GM10266 (cell line): ENCODE data around the gene LARGE1.

ENCODE experiments used
- DNase-seq: peaks from one replicate; pipeline ENCODE4 v3.0.0; 2012; ENCODE audit errors: extremely low spot score
- CTCF ChIP-seq: IDR thresholded peaks from 2 replicates; pipeline ENCODE4 v1.5.1; 2012; ENCODE audit warnings: mild to moderate bottlenecking, low read depth; ENCODE audit not compliant: control insufficient read depth, insufficient read depth; ENCODE audit errors: missing control alignments

LARGE1 gene

GRCh38 chr22:33415401-33415800 lies 504.9 kb downstream of the LARGE1 start:
- no peak for DNase-seq
- no peak for TF ChIP-seq CTCF

GRCh38 chr22:33409079-33409478 lies 511.2 kb downstream of the LARGE1 start:
- TF ChIP-seq CTCF = no peak
- DNase-seq = no peak

GRCh38 chr22:33405194-33405593 lies 515.1 kb downstream of the LARGE1 start:
- TF ChIP-seq CTCF = no peak
- DNase-seq = no peak

GRCh38 chr22:33404723-33405122 lies 515.6 kb downstream of the LARGE1 start:
- no peak for TF ChIP-seq CTCF
- no peak for DNase-seq

- no peak for TF ChIP-seq CTCF
- no peak for DNase-seq
Observed at GRCh38 chr22:33402325-33402724, 518.0 kb downstream of the LARGE1 start.

GRCh38 chr22:33401291-33401690 lies 519.0 kb downstream of the LARGE1 start:
- TF ChIP-seq CTCF = no peak
- DNase-seq = no peak

- TF ChIP-seq CTCF = no peak
Observed at GRCh38 chr22:33400891-33401290, 519.4 kb downstream of the LARGE1 start.

More at GRCh38 chr22:33400891-33401290, 519.4 kb downstream of the LARGE1 start:
- DNase-seq = no peak
